ENCODE data around the gene NUCKS1.

Gene NUCKS1

GRCh38 chr1:205668951-205669340 is 81.0 kb downstream of the NUCKS1 start:
- DNase-seq (ENCODE audit: low spot score), result no peak

GRCh38 chr1:205667909-205668643 is 81.9 kb downstream of the NUCKS1 start:
- DNase-seq (ENCODE audit: low spot score), result no peak

GRCh38 chr1:205666372-205667166 is 83.4 kb downstream of the NUCKS1 start:
- no peak for DNase-seq (ENCODE audit: low spot score)

- DNase-seq (ENCODE audit: low spot score), result no peak
These were observed 84.6 kb downstream of the NUCKS1 start for GRCh38 chr1:205665201-205666045.

GRCh38 chr1:205664399-205665017 is 85.5 kb downstream of the NUCKS1 start:
- DNase-seq (ENCODE audit: low spot score), result peak; percentile 33

GRCh38 chr1:205663286-205663936 is 86.6 kb downstream of the NUCKS1 start:
- DNase-seq (ENCODE audit: low spot score), result peak; percentile 28
